Fibroblast of skin of back (primary cell): ENCODE results near the gene ZNF239.
"Not testable (repeated sequence)": the region's sequence is repeated elsewhere in the genome, so short reads cannot be mapped to it uniquely, and the experiment has no call there.

Experiments used
- DNase-seq: peaks from one replicate; pipeline ENCODE4 v3.0.0-alpha.2; 2013

The ZNF239 gene

GRCh38 chr10:43576580-43576979 is 2.2 kb upstream of the ZNF239 start:
- DNase-seq = no peak

- no peak for DNase-seq
Observed at GRCh38 chr10:43576062-43576461, 1.6 kb upstream of the ZNF239 start.

- DNase-seq = no peak
Observed at GRCh38 chr10:43574906-43575305, 490 bp upstream of the ZNF239 start.

- DNase-seq = peak; percentile 21
Observed at GRCh38 chr10:43573250-43574000, 991 bp downstream of the ZNF239 start.

- no peak for DNase-seq
Observed at GRCh38 chr10:43570971-43571370, 3.4 kb downstream of the ZNF239 start.

GRCh38 chr10:43569681-43570080 is 4.7 kb downstream of the ZNF239 start:
- DNase-seq = no peak

GRCh38 chr10:43557214-43557613 is 17.2 kb downstream of the ZNF239 start:
- DNase-seq = no peak

- DNase-seq = not testable (repeated sequence)
Observed at GRCh38 chr10:43543746-43544145, 30.7 kb downstream of the ZNF239 start.

GRCh38 chr10:43524434-43525247 is 49.8 kb downstream of the ZNF239 start:
- DNase-seq = no peak
